ENCODE results near the gene BTBD6. TPM values are rescaled to one million over a fixed set of nuclear protein-coding genes. Genes with fewer than 3 reads are reported as not detected.

Gene BTBD6
- total and polyA plus RNA-seq, 2 donors (not counting 1 experiment from before 2014, with no cell fraction given), result 31.9 to 49.9 TPM

DNA sequence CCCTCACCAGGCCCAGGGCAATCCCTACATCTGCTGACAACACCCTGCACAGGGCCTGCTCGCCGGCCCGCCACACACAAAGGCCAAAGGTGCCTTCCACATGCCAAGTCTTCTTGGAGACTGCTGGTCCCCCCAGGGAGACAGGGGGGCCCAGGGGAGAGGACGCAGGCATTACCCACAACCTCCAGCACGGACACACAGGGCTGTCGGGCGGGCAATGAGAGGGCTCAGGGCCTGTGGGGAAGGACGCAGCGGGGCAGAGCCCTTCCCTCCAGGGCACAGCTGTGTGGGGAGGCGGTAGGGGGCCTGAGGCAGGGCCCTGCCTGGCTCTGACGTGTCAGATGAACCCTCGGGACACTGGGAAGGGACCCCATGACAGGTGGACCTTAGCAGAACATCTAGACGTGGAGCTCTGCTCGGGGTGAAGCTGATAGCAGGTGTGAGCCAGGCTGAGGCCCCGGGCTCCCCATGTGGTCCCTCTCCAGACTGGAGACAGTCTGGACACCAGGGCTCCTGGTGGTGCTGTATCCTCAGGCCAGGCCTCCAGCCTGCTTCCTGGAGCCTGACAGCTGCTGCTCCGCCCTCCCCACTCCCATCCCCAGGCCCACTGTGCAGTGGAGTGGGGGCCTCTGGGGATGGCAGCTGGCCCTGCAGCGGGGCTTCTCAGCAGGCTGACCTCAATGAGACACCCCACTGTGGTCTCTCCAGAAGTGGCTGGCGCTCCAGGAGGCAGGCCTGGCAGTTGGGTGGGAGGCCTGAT, 35.6 kb upstream of the BTBD6 start:
- Histone ChIP-seq H3K4me2 (ENCODE audit: extremely low read depth, insufficient read depth, low read length) (no peak overlapping the region), H3K27ac (ENCODE audit: insufficient read depth, low read length) (no peak overlapping the region), H4K20me1 (ENCODE audit: control insufficient read depth, extremely low read depth, insufficient read depth, low read length) (no peaks in the 10 kb centered on the region), H3K36me3 (ENCODE audit: control insufficient read depth, insufficient read depth, low read length) (peaks cover 8% of the 10 kb centered on the region), H3K9ac (ENCODE audit: insufficient read depth, low read length) (no peak overlapping the region), H3K79me2 (ENCODE audit: control insufficient read depth, insufficient read depth, low read length) (no peaks in the 10 kb centered on the region), H3K9me3 (ENCODE audit: control insufficient read depth, insufficient read depth, low read depth, low read length) (no peaks in the 10 kb centered on the region), H3K27me3 (ENCODE audit: control insufficient read depth, insufficient read depth, low read length) (no peaks in the 10 kb centered on the region), H2AFZ (ENCODE audit: low read length) (no peak overlapping the region), H3K4me3 (replicated peaks in 1 of 4; ENCODE audit: control extremely low read depth in 1 of 4, insufficient read depth in 1 of 4, low read depth in 3 of 4, low read length in 4 of 4) (no peak overlapping the region), H3K4me1 (ENCODE audit: control insufficient read depth, extremely low read depth, insufficient read depth, low read length) (no peaks in the 10 kb centered on the region)
- no peak for DNase-seq (ENCODE audit: low read depth in 2 of 2)
- TF ChIP-seq EZH2 (IDR thresholded peaks at IDR 0.05; ENCODE audit: low read length, missing control alignments), result no peak
- TF ChIP-seq, protein P1, sequence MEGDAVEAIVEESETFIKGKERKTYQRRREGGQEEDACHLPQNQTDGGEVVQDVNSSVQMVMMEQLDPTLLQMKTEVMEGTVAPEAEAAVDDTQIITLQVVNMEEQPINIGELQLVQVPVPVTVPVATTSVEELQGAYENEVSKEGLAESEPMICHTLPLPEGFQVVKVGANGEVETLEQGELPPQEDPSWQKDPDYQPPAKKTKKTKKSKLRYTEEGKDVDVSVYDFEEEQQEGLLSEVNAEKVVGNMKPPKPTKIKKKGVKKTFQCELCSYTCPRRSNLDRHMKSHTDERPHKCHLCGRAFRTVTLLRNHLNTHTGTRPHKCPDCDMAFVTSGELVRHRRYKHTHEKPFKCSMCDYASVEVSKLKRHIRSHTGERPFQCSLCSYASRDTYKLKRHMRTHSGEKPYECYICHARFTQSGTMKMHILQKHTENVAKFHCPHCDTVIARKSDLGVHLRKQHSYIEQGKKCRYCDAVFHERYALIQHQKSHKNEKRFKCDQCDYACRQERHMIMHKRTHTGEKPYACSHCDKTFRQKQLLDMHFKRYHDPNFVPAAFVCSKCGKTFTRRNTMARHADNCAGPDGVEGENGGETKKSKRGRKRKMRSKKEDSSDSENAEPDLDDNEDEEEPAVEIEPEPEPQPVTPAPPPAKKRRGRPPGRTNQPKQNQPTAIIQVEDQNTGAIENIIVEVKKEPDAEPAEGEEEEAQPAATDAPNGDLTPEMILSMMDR (conservative IDR thresholded peaks at IDR 0.05 in 1 of 2, IDR thresholded peaks at IDR 0.05 in 1 of 2; ENCODE audit: low read depth in 1 of 2, low read length in 2 of 2), result no peak

DNA sequence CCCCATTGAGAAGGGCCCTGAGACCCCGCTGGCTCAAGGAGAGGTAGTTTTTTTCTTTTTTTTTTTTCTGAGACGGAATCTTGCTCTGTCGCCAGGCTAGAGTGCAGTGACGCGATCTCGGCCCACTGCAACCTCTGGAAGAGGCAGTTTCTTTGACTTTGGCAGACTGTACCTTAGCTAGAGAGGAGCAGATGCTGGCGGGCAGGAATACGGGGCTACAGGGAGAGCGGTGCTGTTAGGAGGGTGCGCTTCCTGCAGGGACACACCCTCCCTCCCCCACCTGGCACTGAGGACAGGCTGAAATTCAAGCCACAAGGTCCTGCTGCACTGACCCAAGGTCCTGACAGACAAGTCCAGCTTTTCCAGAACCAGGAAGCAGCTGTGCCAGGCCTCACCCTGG, 35.0 kb upstream of the BTBD6 start:
- no peaks in the 10 kb centered on the region for H3K4me1 ChIP-seq (ENCODE audit: control insufficient read depth, extremely low read depth, insufficient read depth, low read length)
- peaks cover 8% of the 10 kb centered on the region for H3K36me3 ChIP-seq (ENCODE audit: control insufficient read depth, insufficient read depth, low read length)
- no peaks in the 10 kb centered on the region for H3K9me3 ChIP-seq (ENCODE audit: control insufficient read depth, insufficient read depth, low read depth, low read length)
- no peak overlapping the region for H3K27ac ChIP-seq (ENCODE audit: insufficient read depth, low read length)
- no peak overlapping the region for H3K4me3 ChIP-seq (replicated peaks in 1 of 4; ENCODE audit: control extremely low read depth in 1 of 4, insufficient read depth in 1 of 4, low read depth in 3 of 4, low read length in 4 of 4)
- H3K27me3 ChIP-seq (ENCODE audit: control insufficient read depth, insufficient read depth, low read length), result no peaks in the 10 kb centered on the region
- H2AFZ ChIP-seq (ENCODE audit: low read length), result no peak overlapping the region
- TF ChIP-seq, protein P1 (conservative IDR thresholded peaks at IDR 0.05 in 1 of 2, IDR thresholded peaks at IDR 0.05 in 1 of 2; ENCODE audit: low read depth in 1 of 2, low read length in 2 of 2), result no peak
- TF ChIP-seq EZH2 (IDR thresholded peaks at IDR 0.05; ENCODE audit: low read length, missing control alignments), result no peak
- H3K79me2 ChIP-seq (ENCODE audit: control insufficient read depth, insufficient read depth, low read length), result no peaks in the 10 kb centered on the region
- H4K20me1 ChIP-seq (ENCODE audit: control insufficient read depth, extremely low read depth, insufficient read depth, low read length), result no peaks in the 10 kb centered on the region
- no peak overlapping the region for H3K4me2 ChIP-seq (ENCODE audit: extremely low read depth, insufficient read depth, low read length)
- no peak overlapping the region for H3K9ac ChIP-seq (ENCODE audit: insufficient read depth, low read length)
- no peak for DNase-seq (ENCODE audit: low read depth in 2 of 2)

DNA sequence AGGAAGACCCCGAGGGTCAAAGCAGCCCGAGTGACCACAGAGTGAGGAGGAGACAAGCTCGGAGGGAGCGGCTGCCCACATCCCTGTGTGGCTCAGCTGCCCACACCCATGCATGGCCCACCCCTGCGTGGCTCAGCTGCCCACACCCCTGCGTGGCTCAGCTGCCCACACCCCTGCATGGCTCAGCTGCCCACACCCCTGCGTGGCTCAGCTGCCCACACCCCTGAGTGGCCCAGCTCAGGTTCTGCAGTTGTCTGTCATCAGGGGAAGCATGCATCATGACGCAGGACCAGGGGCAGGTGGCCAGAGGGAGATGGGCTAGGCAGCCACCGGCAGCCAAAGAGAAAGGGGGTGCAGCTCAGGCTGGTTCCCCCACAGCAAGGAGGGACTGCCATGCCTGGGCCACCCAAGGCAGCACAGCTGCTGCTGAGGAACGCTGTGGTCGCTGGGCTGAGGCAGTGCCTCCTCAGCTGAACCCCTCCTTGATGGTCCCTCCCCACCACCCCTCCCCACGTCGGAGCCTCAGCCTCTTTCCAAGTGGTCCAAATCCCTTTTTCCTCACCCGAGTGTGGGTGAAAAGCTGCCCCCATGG, 33.9 kb upstream of the BTBD6 start:
- Histone ChIP-seq H3K4me1 (ENCODE audit: control insufficient read depth, extremely low read depth, insufficient read depth, low read length) (no peaks in the 10 kb centered on the region), H3K4me3 (replicated peaks in 1 of 4; ENCODE audit: control extremely low read depth in 1 of 4, insufficient read depth in 1 of 4, low read depth in 3 of 4, low read length in 4 of 4) (no peak overlapping the region), H3K9ac (ENCODE audit: insufficient read depth, low read length) (no peak overlapping the region), H3K27me3 (ENCODE audit: control insufficient read depth, insufficient read depth, low read length) (no peaks in the 10 kb centered on the region), H3K27ac (ENCODE audit: insufficient read depth, low read length) (no peak overlapping the region), H3K4me2 (ENCODE audit: extremely low read depth, insufficient read depth, low read length) (no peak overlapping the region), H4K20me1 (ENCODE audit: control insufficient read depth, extremely low read depth, insufficient read depth, low read length) (no peaks in the 10 kb centered on the region), H3K36me3 (ENCODE audit: control insufficient read depth, insufficient read depth, low read length) (peaks cover 10% of the 10 kb centered on the region), H3K9me3 (ENCODE audit: control insufficient read depth, insufficient read depth, low read depth, low read length) (no peaks in the 10 kb centered on the region), H3K79me2 (ENCODE audit: control insufficient read depth, insufficient read depth, low read length) (no peaks in the 10 kb centered on the region), H2AFZ (ENCODE audit: low read length) (no peak overlapping the region)
- no peak for TF ChIP-seq EZH2 (IDR thresholded peaks at IDR 0.05; ENCODE audit: low read length, missing control alignments)
- TF ChIP-seq, protein P1 (conservative IDR thresholded peaks at IDR 0.05 in 1 of 2, IDR thresholded peaks at IDR 0.05 in 1 of 2; ENCODE audit: low read depth in 1 of 2, low read length in 2 of 2), result no peak
- no peak for DNase-seq (ENCODE audit: low read depth in 2 of 2)
